ENCODE measurements around the gene KRT6A. TPM values are rescaled to one million over a fixed set of nuclear protein-coding genes. Genes with fewer than 3 reads are reported as not detected.

The KRT6A gene
- total and polyA plus RNA-seq, 10 of the 15 experiments (the other 5 are each of a cell fraction or from before 2014, with no cell fraction given): 0.96 TPM; not detected in 9

- TF ChIP-seq NFXL1 (IDR thresholded peaks at IDR 0.05; ENCODE audit: borderline replicate concordance) (no peak), MTA2 (IDR thresholded peaks at IDR 0.05; ENCODE audit: low read depth) (no peak), SP1 (IDR thresholded peaks at IDR 0.05; ENCODE audit: low read depth, low read length) (no peak), SIX5 (IDR thresholded peaks at IDR 0.05; ENCODE audit: low read depth, low read length, severe bottlenecking) (no peak), FOXM1 (IDR thresholded peaks at IDR 0.05; ENCODE audit: low read depth, low read length) (no peak), PRDM15 (CRISPR knock-in tag; IDR thresholded peaks at IDR 0.05) (no peak), HDAC6 (IDR thresholded peaks at IDR 0.05; ENCODE audit: unreplicated experiment) (no peak)
Measured at GRCh38 chr12:52445876-52446275, 47.2 kb downstream of the KRT6A start (continued).

- Histone ChIP-seq H3K27ac (ENCODE audit: control insufficient read depth, insufficient read depth) (no peak overlapping the region), H3K4me2 (ENCODE audit: control insufficient read depth, insufficient read depth) (no peak overlapping the region), H4K20me1 (ENCODE audit: control insufficient read depth, insufficient read depth) (no peaks in the 10 kb centered on the region), H3K4me1 (ENCODE audit: control insufficient read depth, insufficient read depth, low read length) (no peaks in the 10 kb centered on the region), H3K79me2 (ENCODE audit: control insufficient read depth, insufficient read depth, low read length) (no peaks in the 10 kb centered on the region), H2AFZ (ENCODE audit: control insufficient read depth, low read depth, low read length) (no peak overlapping the region), H3K9me3 (replicated peaks; ENCODE audit: control insufficient read depth, insufficient read depth, low read length) (no peaks in the 10 kb centered on the region), H3K27me3 (replicated peaks in 1 of 2; ENCODE audit: control insufficient read depth in 2 of 2, insufficient read depth in 2 of 2, low read length in 1 of 2) (peaks cover 4 to 11% of the 10 kb centered on the region in 2 experiments), H3K9ac (ENCODE audit: control insufficient read depth, insufficient read depth, low read length) (no peak overlapping the region), H3K4me3 (no peak overlapping the region), H3K36me3 (ENCODE audit: control insufficient read depth in 2 of 2, insufficient read depth in 2 of 2, low read length in 1 of 2) (no peaks in the 10 kb centered on the region)
- ChIA-PET CTCF (interaction anchor here (0.6 kb wide), 1 partner anchor 467 kb away, joined by 3 read pairs; no protein-coding TSS in a partner anchor), RAD21 (ENCODE audit: unreplicated experiment) (no interaction called here), SMC1A (ENCODE audit: uncharacterized antibody, unreplicated experiment) (interaction anchor here (1.3 kb wide), 1 partner anchor 8 kb away, joined by 3 read pairs; no protein-coding TSS in a partner anchor), POLR2A (no interaction called here)
- DNase-seq (ENCODE audit: low read depth, low spot score) (no peak), ATAC-seq (no peak), FAIRE-seq (no peak)
- BruUV-seq (replicated peaks): no TSS peak
- in situ Hi-C loops (cut with MboI): no loop called here
- intact Hi-C loops (cut with micrococcal nuclease; ENCODE audit: unreplicated experiment): no loop called here
- WGBS (ENCODE audit: insufficient coverage, insufficient replicate concordance, low lambda C conversion rate, missing lambda C conversion rate): 12% methylated on average over 10 of the region's 10 CpGs
- TF ChIP-seq CUX1 (IDR thresholded peaks at IDR 0.05; ENCODE audit: insufficient replicate concordance, low read depth, low read length) (no peak), TCF3 (IDR thresholded peaks at IDR 0.05; ENCODE audit: borderline replicate concordance, insufficient read depth, low read depth, low read length) (no peak), ZNF217 (IDR thresholded peaks at IDR 0.05) (no peak), HDAC2 (IDR thresholded peaks at IDR 0.05) (no peak), MXI1 (IDR thresholded peaks at IDR 0.05; ENCODE audit: low read depth, low read length) (no peak), BCL11A (IDR thresholded peaks at IDR 0.05; ENCODE audit: low read depth, low read length) (no peak), HDGF (IDR thresholded peaks at IDR 0.05) (no peak)
Measured at GRCh38 chr12:52444647-52445595, 48.1 kb downstream of the KRT6A start.

Measured in GM12878 (cell line).